ENCODE data around the gene PPP1R12B.
"Not testable (repeated sequence)": the region's sequence is repeated elsewhere in the genome, so short reads cannot be mapped to it uniquely, and the experiment has no call there.

PPP1R12B gene

DNA sequence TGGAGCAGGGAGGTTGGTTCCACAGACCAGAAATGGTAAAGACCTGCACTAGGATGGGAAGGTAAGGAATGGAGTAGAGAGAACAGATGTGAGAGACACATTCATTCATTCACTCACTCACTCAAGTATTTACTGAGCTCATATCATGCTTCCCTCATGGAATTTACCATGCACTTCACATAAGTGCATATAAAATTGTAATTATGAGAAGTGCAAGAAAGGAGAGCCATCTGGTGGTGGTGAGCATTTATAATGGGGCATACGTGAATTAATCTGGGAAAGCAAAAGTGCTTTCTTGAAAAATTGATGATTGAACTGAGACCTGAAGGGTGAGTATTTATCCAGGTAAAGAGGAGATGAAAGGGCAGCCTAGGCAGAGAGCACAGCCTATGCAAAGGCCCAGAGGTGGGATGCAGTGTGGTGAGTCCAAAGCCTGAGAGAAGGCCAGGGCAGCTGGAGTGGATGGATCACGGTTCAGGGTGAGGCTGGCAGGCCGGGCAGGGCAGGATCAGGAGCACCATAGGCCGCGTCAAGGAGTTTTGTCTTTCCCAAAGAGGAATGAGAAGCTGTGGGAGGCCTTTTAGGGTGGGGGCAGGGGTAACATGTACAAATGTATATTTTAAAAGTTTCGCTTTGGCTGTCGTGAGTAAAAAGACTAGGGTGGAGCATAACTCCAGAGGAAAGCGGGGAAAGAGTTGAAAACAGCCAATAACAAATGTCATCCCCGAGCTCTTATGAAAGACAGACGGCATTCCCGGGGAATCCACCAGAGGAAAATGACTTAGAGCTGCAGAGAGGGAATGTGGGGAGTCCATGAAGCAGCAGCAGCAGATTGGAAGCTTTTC is 266.1 kb downstream of the PPP1R12B start:
- not testable (repeated sequence) for DNase-seq (ENCODE audit: low spot score)

GRCh38 chr1:202615208-202615500 is 266.7 kb downstream of the PPP1R12B start:
- not testable (repeated sequence) for DNase-seq (ENCODE audit: low spot score)

- no peak for DNase-seq (ENCODE audit: low spot score)
Measured at GRCh38 chr1:202615501-202616354, 267.2 kb downstream of the PPP1R12B start.

DNA sequence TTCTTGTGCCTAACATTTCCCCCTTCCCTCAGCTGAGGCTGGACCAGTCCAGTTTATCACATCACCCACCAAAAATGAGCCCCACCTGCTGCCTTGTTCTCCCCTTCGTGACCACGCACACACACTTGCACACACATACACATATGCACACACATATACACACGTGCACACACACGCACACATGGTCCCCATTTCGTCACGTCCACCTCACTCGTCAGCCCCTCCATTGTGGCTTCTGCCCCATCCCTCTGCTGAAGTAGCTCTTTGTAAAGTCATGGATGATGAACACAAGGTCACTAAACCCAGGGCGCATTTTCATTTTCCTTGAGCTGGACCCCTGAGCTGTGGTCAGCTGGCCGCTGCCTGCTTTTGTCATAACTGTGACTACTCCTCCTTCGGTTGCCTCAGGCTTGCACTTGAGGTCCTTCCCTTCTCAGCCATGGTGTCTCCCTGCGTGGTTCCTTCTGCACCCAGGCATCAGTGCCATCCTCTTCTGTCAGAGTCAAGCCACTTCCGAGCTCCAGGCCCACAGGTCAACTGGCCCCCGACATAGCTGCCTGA is 267.9 kb downstream of the PPP1R12B start:
- no peak for DNase-seq (ENCODE audit: low spot score)

GRCh38 chr1:202619012-202619411 is 270.5 kb downstream of the PPP1R12B start:
- DNase-seq (ENCODE audit: low spot score), result not testable (repeated sequence)

- no peak for DNase-seq (ENCODE audit: low spot score)
Measured at GRCh38 chr1:202619505-202619904, 271.0 kb downstream of the PPP1R12B start.

GRCh38 chr1:202620036-202620435 is 271.5 kb downstream of the PPP1R12B start:
- not testable (repeated sequence) for DNase-seq (ENCODE audit: low spot score)

DNA sequence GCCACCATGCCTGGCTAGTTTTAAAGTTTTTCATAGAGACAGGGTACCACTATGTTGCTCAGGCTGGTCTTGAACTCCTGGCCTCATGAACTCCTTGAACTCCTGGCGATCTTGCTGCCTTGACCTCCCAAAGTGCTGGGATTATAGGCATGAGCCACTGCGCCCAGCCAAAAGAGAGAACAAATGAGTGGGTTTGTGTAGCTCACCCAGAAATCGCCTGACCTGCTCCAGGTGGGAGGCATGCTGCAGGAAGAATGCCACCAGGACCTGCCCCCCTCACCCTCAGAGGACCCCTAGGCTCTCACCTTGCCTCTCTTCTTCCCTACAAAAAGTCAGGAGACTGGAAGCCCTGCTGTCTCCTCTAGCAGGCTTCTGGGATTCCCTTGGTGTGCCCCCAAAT is 272.9 kb downstream of the PPP1R12B start:
- DNase-seq (ENCODE audit: low spot score), result no peak

GRCh38 chr1:202622388-202622787 is 273.9 kb downstream of the PPP1R12B start:
- no peak for DNase-seq (ENCODE audit: low spot score)

GRCh38 chr1:202623075-202623474 is 274.6 kb downstream of the PPP1R12B start:
- no peak for DNase-seq (ENCODE audit: low spot score)

- not testable (repeated sequence) for DNase-seq (ENCODE audit: low spot score)
Measured at GRCh38 chr1:202623476-202623875, 275.0 kb downstream of the PPP1R12B start.

DNA sequence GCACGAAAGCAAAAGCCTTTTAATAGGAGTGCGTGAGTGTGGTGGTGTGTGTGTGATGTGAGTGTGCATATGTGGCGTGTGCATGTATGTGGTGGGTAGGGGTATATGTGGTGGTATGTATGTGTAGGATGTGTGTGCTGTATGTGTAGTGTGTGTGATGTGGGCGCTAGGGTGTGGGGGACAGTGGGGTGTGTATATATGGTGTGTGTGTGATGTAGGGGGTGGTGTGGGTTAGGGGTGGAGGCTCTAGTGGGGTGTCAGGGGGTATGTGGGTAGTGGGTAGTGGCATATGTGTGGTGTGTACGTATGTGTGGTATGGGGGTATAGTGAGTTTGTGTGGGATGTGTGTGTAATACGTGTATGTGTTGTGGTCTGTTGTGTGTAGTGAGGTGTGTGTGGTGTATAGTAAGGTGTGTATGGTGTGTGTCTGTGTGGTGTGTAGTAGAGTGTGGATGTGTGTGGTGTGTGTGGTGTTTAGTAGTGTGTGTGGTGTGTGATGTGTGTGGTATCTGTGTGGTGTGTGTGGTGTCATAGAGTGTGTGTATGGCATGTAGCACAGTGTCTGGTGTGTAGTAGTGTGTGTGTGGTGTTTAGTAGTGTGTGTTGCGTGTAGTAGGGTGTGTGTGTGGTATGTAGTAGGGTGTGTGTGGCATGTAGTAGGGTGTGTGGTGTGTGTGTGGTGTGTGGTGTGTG is 275.7 kb downstream of the PPP1R12B start:
- no peak for DNase-seq (ENCODE audit: low spot score)

DNA sequence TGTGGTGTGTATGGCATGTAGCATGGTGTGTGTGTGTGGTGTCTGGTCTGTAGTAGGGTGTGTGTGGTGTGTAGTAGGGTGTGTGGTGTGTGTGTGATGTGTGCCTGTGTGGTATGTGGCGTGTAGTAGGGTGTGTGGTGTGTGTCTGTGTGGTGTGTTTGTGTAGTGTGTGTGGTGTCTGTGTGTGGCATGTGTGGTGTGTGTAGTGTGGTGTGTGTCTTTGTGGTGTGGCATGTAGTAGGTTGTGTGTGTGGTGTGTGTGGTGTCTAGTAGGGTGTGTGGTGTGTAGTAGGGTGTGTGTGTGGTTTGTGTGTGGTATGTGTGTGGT is 276.2 kb downstream of the PPP1R12B start:
- no peak for DNase-seq (ENCODE audit: low spot score)

GRCh38 chr1:202625416-202626360 is 277.2 kb downstream of the PPP1R12B start:
- DNase-seq (ENCODE audit: low spot score), result no peak

GRCh38 chr1:202627036-202627435 is 278.5 kb downstream of the PPP1R12B start:
- DNase-seq (ENCODE audit: low spot score), result not testable (repeated sequence)

GRCh38 chr1:202627841-202628565 is 279.5 kb downstream of the PPP1R12B start:
- no peak for DNase-seq (ENCODE audit: low spot score)

DNA sequence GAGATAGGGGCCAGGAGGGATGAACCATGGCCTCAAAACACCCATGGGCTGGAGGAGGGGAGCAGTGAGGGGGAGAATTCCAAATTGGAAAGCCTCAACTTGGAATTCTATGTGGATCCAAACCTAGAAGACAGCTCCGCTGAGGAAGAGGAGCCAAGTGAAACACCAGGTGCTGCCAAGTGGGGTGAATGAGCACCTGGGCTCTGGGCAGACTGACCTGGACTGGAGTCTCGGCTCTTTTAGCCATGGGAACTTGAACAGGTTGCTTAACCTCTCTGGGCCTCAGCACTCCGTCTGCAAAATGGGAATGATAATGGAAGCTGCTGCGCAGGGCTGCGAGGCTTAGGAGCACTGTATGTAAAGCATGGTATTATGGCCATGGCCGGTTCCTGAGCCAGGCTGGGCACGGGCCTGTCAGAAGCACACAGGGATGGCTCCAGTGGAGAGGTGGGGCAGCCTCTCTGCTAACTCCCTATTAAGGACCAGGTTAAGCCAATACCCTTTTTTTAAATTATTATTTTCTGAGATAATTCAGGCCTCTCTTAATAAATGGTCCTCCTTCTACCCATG is 280.2 kb downstream of the PPP1R12B start:
- DNase-seq (ENCODE audit: low spot score), result no peak

- DNase-seq (ENCODE audit: low spot score), result not testable (repeated sequence)
Measured at GRCh38 chr1:202629257-202629811, 280.8 kb downstream of the PPP1R12B start.

DNA sequence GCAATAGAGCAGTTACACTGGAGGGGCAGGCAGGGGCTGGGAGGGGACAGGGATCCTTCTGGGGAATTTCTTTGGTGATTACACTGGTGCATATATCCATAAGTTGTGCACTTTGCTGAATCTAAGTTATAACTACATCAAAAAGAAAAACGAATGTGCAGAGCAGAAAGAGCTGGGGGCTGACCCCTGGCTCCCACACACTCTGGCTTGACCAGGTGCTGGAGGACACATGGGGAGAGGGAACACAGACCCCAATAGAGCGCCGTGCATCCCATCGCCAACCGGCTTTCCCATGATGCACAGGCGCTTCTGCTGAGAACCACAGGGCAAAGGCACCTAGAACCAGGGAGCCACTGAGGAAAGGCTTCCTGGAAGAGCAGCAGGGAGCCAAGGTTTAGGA is 281.6 kb downstream of the PPP1R12B start:
- not testable (repeated sequence) for DNase-seq (ENCODE audit: low spot score)

DNA sequence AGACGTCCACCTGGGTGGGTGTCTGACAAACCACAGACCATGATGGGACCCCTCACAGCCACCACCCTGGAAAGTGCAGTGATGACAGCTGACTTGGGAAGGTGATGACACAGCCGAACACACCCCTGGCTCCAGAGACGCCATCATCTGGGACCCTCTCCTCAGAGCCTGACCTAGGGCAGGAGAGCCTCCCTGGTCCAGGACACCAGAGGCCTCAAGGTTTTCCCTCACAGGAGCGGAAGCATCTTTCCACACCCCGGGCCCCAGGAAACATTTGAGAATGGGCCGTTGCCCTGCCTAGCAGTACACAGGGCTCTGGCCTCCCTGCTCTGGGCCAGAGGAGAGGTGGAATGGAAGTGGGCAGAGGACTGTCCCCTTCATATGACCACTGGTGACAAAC is 282.0 kb downstream of the PPP1R12B start:
- no peak for DNase-seq (ENCODE audit: low spot score)
